GM18951 (cell line): Measurements from ENCODE around the gene PSME1.

Experiments used
- POLR2A ChIP-seq: IDR thresholded peaks from 4 replicates; pipeline ENCODE4 v1.6.1; 2011; ENCODE audit warnings: mild to moderate bottlenecking; ENCODE audit not compliant: insufficient read length, insufficient read depth; ENCODE audit errors: extremely low read depth
- in situ Hi-C: fragments of 300-500 bp; cut with MboI; formaldehyde crosslinking; loops from one replicate; pipeline ENCODE4 v1.12.0; 2022; ENCODE audit warnings: low sequenced_read_pairs, mixed read lengths, inconsistent platforms; ENCODE audit not compliant: unreplicated experiment

Gene PSME1

GRCh38 chr14:24135834-24136683, at the start of gene PSME1:
PSME1 (plus strand) TSS chr14:24136194; CDS start chr14:24136263, 69 bp downstream.
- in situ Hi-C loops, result no loop called here

GRCh38 chr14:24087004-24087403, 49.0 kb upstream of the PSME1 start:
- in situ Hi-C loops, result loop anchor here (25.0 kb wide), 1 partner anchor 100 kb away; the partner anchor contains the start of gene DHRS4L2
- TF ChIP-seq POLR2A, result no peak

More at GRCh38 chr14:24135834-24136683, at the start of gene PSME1:
- peak; percentile 82 for TF ChIP-seq POLR2A

GRCh38 chr14:24088095-24088494, 47.9 kb upstream of the PSME1 start:
- TF ChIP-seq POLR2A, result no peak
- in situ Hi-C loops, result loop anchor here (25.0 kb wide), 1 partner anchor 101 kb away; the partner anchor contains the start of gene DHRS4L2

- in situ Hi-C loops, result loop anchor here (25.0 kb wide), 1 partner anchor 103 kb away; the partner anchor contains the start of gene DHRS4L2
- TF ChIP-seq POLR2A, result no peak
Observed at GRCh38 chr14:24089890-24090289, 46.1 kb upstream of the PSME1 start.

GRCh38 chr14:24092110-24092504, 43.9 kb upstream of the PSME1 start:
- no peak for TF ChIP-seq POLR2A
- in situ Hi-C loops, result loop anchor here (25.0 kb wide), 1 partner anchor 105 kb away; the partner anchor contains the start of gene DHRS4L2

GRCh38 chr14:24092505-24093206, 43.3 kb upstream of the PSME1 start:
- in situ Hi-C loops, result loop anchor here (25.0 kb wide), 1 partner anchor 105 kb away; the partner anchor contains the start of gene DHRS4L2
- TF ChIP-seq POLR2A, result no peak

GRCh38 chr14:24093207-24093900, 42.6 kb upstream of the PSME1 start:
- in situ Hi-C loops, result loop anchor here (25.0 kb wide), 1 partner anchor 106 kb away; the partner anchor contains the start of gene DHRS4L2
- no peak for TF ChIP-seq POLR2A

- in situ Hi-C loops, result loop anchor here (25.0 kb wide), 1 partner anchor 107 kb away; the partner anchor contains the start of gene DHRS4L2
- TF ChIP-seq POLR2A, result peak; percentile 98
Observed at GRCh38 chr14:24093901-24094840, 41.8 kb upstream of the PSME1 start, which contains the start of gene PCK2. PCK2 (plus strand) TSS chr14:24094311; CDS start chr14:24094406, 95 bp downstream.

GRCh38 chr14:24094841-24095270, 41.1 kb upstream of the PSME1 start:
- in situ Hi-C loops, result loop anchor here (25.0 kb wide), 1 partner anchor 108 kb away; the partner anchor contains the start of gene DHRS4L2

GRCh38 chr14:24095271-24096068, 40.5 kb upstream of the PSME1 start:
- peak; percentile 97 for TF ChIP-seq POLR2A
- in situ Hi-C loops, result loop anchor here (25.0 kb wide), 1 partner anchor 108 kb away; the partner anchor contains the start of gene DHRS4L2

More at GRCh38 chr14:24094841-24095270, 41.1 kb upstream of the PSME1 start:
- TF ChIP-seq POLR2A, result no peak

- in situ Hi-C loops, result loop anchor here (25.0 kb wide), 1 partner anchor 109 kb away; the partner anchor contains the start of gene DHRS4L2
- TF ChIP-seq POLR2A, result no peak
Observed at GRCh38 chr14:24096545-24097181, 39.3 kb upstream of the PSME1 start.
